ENCODE measurements around the gene COPA. TPM values are rescaled to one million over a fixed set of nuclear protein-coding genes. Genes with fewer than 3 reads are reported as not detected.
A peak's percentile ranks its signal among the peaks of the same experiment; 100 is the strongest.

Gene COPA
- total RNA-seq, 1 experiment from 2014 or later = 118 TPM

DNA sequence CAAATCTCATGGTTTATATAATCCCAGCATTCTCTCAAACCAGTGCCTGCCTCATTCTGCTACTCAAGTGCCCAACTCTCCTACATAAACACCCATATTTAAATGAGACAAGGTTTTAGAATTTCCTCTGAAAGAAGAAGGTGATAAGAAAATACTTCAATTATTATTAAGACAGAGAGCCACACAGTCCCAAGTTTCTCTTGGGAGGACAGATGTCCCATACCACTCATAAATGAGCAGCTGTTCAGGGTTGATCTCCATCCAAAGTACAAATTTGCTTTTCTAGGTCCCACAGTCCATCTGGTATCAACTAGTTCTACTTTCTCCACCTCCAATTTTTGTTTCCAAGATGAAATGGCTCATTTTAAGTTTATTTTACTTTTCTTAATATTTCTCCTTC lies 92.0 kb downstream of the COPA start:
- Histone ChIP-seq H4K5ac (ENCODE audit: insufficient read length, low read depth, low read length) (no peak overlapping the region), H3K9ac (ENCODE audit: extremely low read depth, insufficient read length, low read length) (no peak overlapping the region), H4K8ac (replicated peaks; ENCODE audit: insufficient read length, low read depth, low read length) (no peak overlapping the region), H2BK12ac (ENCODE audit: insufficient read length, low read depth, low read length) (no peak overlapping the region), H3K4ac (ENCODE audit: low read depth, low read length) (no peak overlapping the region), H2BK20ac (ENCODE audit: low read depth, low read length, poor library complexity, severe bottlenecking) (no peak overlapping the region), H2AK5ac (ENCODE audit: insufficient read length, low read length) (no peak overlapping the region), H3K4me1 (ENCODE audit: insufficient read depth, low read length) (no peaks in the 10 kb centered on the region), H3K56ac (ENCODE audit: insufficient read length, low read depth, low read length) (no peak overlapping the region), H3K27ac (ENCODE audit: insufficient read length, low read depth, low read length) (no peak overlapping the region), H3K18ac (ENCODE audit: insufficient read length, low read depth, low read length) (no peak overlapping the region), H3K14ac (ENCODE audit: insufficient read depth, low read length) (no peak overlapping the region), H3K23me2 (ENCODE audit: insufficient read length, low read depth, low read length, poor library complexity, severe bottlenecking) (no peaks in the 10 kb centered on the region), H3K79me1 (ENCODE audit: insufficient read depth, low read depth, low read length, poor library complexity, severe bottlenecking) (peaks cover 5% of the 10 kb centered on the region), H2BK5ac (ENCODE audit: insufficient read length, low read length) (no peak overlapping the region), H3K79me2 (ENCODE audit: insufficient read depth, low read length) (peaks cover 6% of the 10 kb centered on the region; the same call in 1 of the 2 replicates), H3K23ac (ENCODE audit: insufficient read length, low read depth, low read length) (no peak overlapping the region), H4K20me1 (ENCODE audit: control insufficient read depth, insufficient read depth, insufficient read length) (no peaks in the 10 kb centered on the region), H4K91ac (ENCODE audit: insufficient read length, low read depth, low read length) (no peak overlapping the region), H3K27me3 (ENCODE audit: insufficient read depth, low read length) (no peaks in the 10 kb centered on the region), H2BK15ac (ENCODE audit: low read depth, low read length) (no peak overlapping the region), H2AFZ (ENCODE audit: low read length) (no peak overlapping the region), H3K4me2 (ENCODE audit: insufficient read depth, insufficient read length, low read length) (no peak overlapping the region), H2BK120ac (ENCODE audit: low read depth, low read length, poor library complexity, severe bottlenecking) (no peak overlapping the region), H3K9me3 (ENCODE audit: control insufficient read depth, low read depth, low read length) (no peaks in the 10 kb centered on the region), H3T11ph (ENCODE audit: low read length) (no peak overlapping the region)
- H3K27ac Mint-ChIP-seq = peak overlapping the region in 1 of 3 experiments; percentile 14; a peak in 2 of 7 replicates
- peaks cover 4 to 28% (median 26%) of the 10 kb centered on the region in 3 experiments; a peak in 6 of 7 replicates for H3K36me3 Mint-ChIP-seq (ENCODE audit: insufficient read depth in 1 of 3, low read depth in 3 of 3)
- H3K9me3 Mint-ChIP-seq = no peaks in the 10 kb centered on the region
- no peak for DNase-seq
- H3K4me1 Mint-ChIP-seq = peaks cover 9 to 11% of the 10 kb centered on the region in 2 experiments
- H3K27me3 Mint-ChIP-seq (ENCODE audit: low read depth) = no peaks in the 10 kb centered on the region
- H3K4me3 Mint-ChIP-seq = no peak overlapping the region
- TF ChIP-seq, protein P1, sequence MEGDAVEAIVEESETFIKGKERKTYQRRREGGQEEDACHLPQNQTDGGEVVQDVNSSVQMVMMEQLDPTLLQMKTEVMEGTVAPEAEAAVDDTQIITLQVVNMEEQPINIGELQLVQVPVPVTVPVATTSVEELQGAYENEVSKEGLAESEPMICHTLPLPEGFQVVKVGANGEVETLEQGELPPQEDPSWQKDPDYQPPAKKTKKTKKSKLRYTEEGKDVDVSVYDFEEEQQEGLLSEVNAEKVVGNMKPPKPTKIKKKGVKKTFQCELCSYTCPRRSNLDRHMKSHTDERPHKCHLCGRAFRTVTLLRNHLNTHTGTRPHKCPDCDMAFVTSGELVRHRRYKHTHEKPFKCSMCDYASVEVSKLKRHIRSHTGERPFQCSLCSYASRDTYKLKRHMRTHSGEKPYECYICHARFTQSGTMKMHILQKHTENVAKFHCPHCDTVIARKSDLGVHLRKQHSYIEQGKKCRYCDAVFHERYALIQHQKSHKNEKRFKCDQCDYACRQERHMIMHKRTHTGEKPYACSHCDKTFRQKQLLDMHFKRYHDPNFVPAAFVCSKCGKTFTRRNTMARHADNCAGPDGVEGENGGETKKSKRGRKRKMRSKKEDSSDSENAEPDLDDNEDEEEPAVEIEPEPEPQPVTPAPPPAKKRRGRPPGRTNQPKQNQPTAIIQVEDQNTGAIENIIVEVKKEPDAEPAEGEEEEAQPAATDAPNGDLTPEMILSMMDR (conservative IDR thresholded peaks at IDR 0.05) = no peak

All from H9 (cell line).